Vagina (tissue), 2 donors: ENCODE data around the gene CDX1.

Experiments used
- CTCF ChIP-seq, 3 experiments: fragments of 450-650 bp in 2 of 3; fragments of 200-600 bp in 1 of 3; sonication (generic) in 1 of 3; IDR thresholded peaks; one replicate each; pipeline ENCODE4 v1.5.1; 2017 to 2019; ENCODE audit warnings: antibody characterized with exemption in 3 of 3, mild to moderate bottlenecking in 2 of 3, moderate library complexity in 2 of 3
- POLR2A ChIP-seq, 2 donors: fragments of 450-650 bp; IDR thresholded peaks; one replicate each; pipeline ENCODE4 v1.6.1; 2017; ENCODE audit warnings: antibody characterized with exemption in 2 of 2, mild to moderate bottlenecking in 2 of 2, moderate library complexity in 2 of 2

GRCh38 chr5:150154618-150155128 lies 11.9 kb upstream of the CDX1 start:
- TF ChIP-seq CTCF (IDR thresholded peaks at IDR 0.05): no peak
- no peak for TF ChIP-seq POLR2A (IDR thresholded peaks at IDR 0.05)
